HepG2 (cell line): ENCODE measurements around the gene GMEB1.

Experiments
- FOSL1 ChIP-seq: sonication (generic); formaldehyde crosslinking; IDR thresholded peaks from 2 replicates; pipeline ENCODE4 v1.9.0; 2021; ENCODE audit warnings: missing genetic modification reagents, borderline replicate concordance
- HNRNPH1 ChIP-seq: fragments of 200-400 bp; formaldehyde crosslinking; optimal IDR thresholded peaks from 2 replicates; pipeline ENCODE3; 2017; ENCODE audit warnings: mild to moderate bottlenecking, low read depth, low read length
- MAFG ChIP-seq: sonication (generic); formaldehyde crosslinking; IDR thresholded peaks from 2 replicates; pipeline ENCODE4 v1.5.1; 2020; ENCODE audit warnings: mild to moderate bottlenecking, missing genetic modification reagents
- PREB ChIP-seq: sonication (generic); formaldehyde crosslinking; IDR thresholded peaks from 2 replicates; pipeline ENCODE4 v1.4.0; 2020; ENCODE audit warnings: missing genetic modification reagents
- SIN3B ChIP-seq: fragments of 150-350 bp; IDR thresholded peaks from 2 replicates; pipeline ENCODE4 v1.6.1; 2014; ENCODE audit warnings: low read length
- SOX5 ChIP-seq: IDR thresholded peaks from 2 replicates; pipeline ENCODE4 v1.6.1; 2016; ENCODE audit warnings: borderline replicate concordance
- TEAD2 ChIP-seq: sonication (generic); formaldehyde crosslinking; IDR thresholded peaks from 2 replicates; pipeline ENCODE4 v1.9.0; 2021; ENCODE audit warnings: missing genetic modification reagents
- ZBTB8A ChIP-seq: sonication (generic); formaldehyde crosslinking; IDR thresholded peaks from 2 replicates; pipeline ENCODE4 v1.4.0; 2020; ENCODE audit warnings: mild to moderate bottlenecking, low read depth, missing genetic modification reagents, borderline replicate concordance
- ZNF282 ChIP-seq: fragments of 450-650 bp; IDR thresholded peaks from 2 replicates; pipeline ENCODE4 v1.6.1; 2018; ENCODE audit not compliant: partially characterized antibody
- TF ChIP-seq, protein P1 (sequence below): sonication (generic); formaldehyde crosslinking; IDR thresholded peaks from 2 replicates; pipeline ENCODE4 v1.5.0; 2020; ENCODE audit warnings: missing genetic modification reagents
- TF ChIP-seq, protein P2 (sequence below): sonication (generic); formaldehyde crosslinking; conservative IDR thresholded peaks from 2 replicates; pipeline ENCODE4 v1.4.0; 2020; ENCODE audit warnings: missing genetic modification reagents
- TF ChIP-seq, protein P3 (sequence below): sonication (generic); formaldehyde crosslinking; IDR thresholded peaks from 2 replicates; pipeline ENCODE4 v1.5.0; 2020; ENCODE audit warnings: mild to moderate bottlenecking, missing genetic modification reagents, moderate library complexity

- TF ChIP-seq, protein P1, sequence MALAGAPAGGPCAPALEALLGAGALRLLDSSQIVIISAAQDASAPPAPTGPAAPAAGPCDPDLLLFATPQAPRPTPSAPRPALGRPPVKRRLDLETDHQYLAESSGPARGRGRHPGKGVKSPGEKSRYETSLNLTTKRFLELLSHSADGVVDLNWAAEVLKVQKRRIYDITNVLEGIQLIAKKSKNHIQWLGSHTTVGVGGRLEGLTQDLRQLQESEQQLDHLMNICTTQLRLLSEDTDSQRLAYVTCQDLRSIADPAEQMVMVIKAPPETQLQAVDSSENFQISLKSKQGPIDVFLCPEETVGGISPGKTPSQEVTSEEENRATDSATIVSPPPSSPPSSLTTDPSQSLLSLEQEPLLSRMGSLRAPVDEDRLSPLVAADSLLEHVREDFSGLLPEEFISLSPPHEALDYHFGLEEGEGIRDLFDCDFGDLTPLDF (CRISPR knock-in tag) = no peak
- TF ChIP-seq ZNF282 = no peak
- TF ChIP-seq TEAD2 (CRISPR knock-in tag) = no peak
- no peak for TF ChIP-seq MAFG
- TF ChIP-seq, protein P2, sequence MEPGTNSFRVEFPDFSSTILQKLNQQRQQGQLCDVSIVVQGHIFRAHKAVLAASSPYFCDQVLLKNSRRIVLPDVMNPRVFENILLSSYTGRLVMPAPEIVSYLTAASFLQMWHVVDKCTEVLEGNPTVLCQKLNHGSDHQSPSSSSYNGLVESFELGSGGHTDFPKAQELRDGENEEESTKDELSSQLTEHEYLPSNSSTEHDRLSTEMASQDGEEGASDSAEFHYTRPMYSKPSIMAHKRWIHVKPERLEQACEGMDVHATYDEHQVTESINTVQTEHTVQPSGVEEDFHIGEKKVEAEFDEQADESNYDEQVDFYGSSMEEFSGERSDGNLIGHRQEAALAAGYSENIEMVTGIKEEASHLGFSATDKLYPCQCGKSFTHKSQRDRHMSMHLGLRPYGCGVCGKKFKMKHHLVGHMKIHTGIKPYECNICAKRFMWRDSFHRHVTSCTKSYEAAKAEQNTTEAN (CRISPR knock-in tag) = no peak
- no peak for TF ChIP-seq FOSL1 (CRISPR knock-in tag)
- no peak for TF ChIP-seq HNRNPH1
- TF ChIP-seq SIN3B = no peak
- TF ChIP-seq ZBTB8A (CRISPR knock-in tag) = no peak
- no peak for TF ChIP-seq PREB (CRISPR knock-in tag)
- TF ChIP-seq, protein P3, sequence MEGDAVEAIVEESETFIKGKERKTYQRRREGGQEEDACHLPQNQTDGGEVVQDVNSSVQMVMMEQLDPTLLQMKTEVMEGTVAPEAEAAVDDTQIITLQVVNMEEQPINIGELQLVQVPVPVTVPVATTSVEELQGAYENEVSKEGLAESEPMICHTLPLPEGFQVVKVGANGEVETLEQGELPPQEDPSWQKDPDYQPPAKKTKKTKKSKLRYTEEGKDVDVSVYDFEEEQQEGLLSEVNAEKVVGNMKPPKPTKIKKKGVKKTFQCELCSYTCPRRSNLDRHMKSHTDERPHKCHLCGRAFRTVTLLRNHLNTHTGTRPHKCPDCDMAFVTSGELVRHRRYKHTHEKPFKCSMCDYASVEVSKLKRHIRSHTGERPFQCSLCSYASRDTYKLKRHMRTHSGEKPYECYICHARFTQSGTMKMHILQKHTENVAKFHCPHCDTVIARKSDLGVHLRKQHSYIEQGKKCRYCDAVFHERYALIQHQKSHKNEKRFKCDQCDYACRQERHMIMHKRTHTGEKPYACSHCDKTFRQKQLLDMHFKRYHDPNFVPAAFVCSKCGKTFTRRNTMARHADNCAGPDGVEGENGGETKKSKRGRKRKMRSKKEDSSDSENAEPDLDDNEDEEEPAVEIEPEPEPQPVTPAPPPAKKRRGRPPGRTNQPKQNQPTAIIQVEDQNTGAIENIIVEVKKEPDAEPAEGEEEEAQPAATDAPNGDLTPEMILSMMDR (CRISPR knock-in tag) = no peak
- no peak for TF ChIP-seq SOX5 (CRISPR knock-in tag)
Measured at GRCh38 chr1:28718586-28719331, 50.2 kb downstream of the GMEB1 start.
